ENCODE results near the gene COL11A2.

The COL11A2 gene

GRCh38 chr6:33197431-33198048 is 5.3 kb upstream of the COL11A2 start:
- peaks cover 46% of the 10 kb centered on the region for H4K20me1 ChIP-seq (ENCODE audit: insufficient read depth, low read length)
- H3K4me3 ChIP-seq (ENCODE audit: low read depth in 1 of 2, low read length in 2 of 2), result no peak overlapping the region
- peaks cover 53% of the 10 kb centered on the region for H3K79me2 ChIP-seq (ENCODE audit: insufficient read depth, low read length)
- peak overlapping the region; percentile 77 for H3K4me2 ChIP-seq (ENCODE audit: insufficient read depth, low read length)
- no peak overlapping the region for H3K27ac ChIP-seq (ENCODE audit: low read length)
- H3K9me3 ChIP-seq (ENCODE audit: insufficient read depth, low read length, severe bottlenecking), result no peaks in the 10 kb centered on the region
- ATAC-seq (ENCODE audit: insufficient read depth, low read depth) (peak; percentile 59), DNase-seq (peak; percentile 44)
- peaks cover 62% of the 10 kb centered on the region for H3K36me3 ChIP-seq (ENCODE audit: insufficient read depth, low read length)
- H3K9ac ChIP-seq (ENCODE audit: low read depth, low read length), result no peak overlapping the region; the same call in 1 of the 2 replicates
- no peak overlapping the region for H2AFZ ChIP-seq (ENCODE audit: low read depth, low read length)
- no peak for TF ChIP-seq EZH2 (IDR thresholded peaks at IDR 0.05; ENCODE audit: borderline replicate concordance, low read depth, low read length, severe bottlenecking)
- peak; percentile 82 for TF ChIP-seq CTCF (IDR thresholded peaks at IDR 0.05; ENCODE audit: borderline replicate concordance, extremely low read depth, low read length, poor library complexity, severe bottlenecking)
- peaks cover 38% of the 10 kb centered on the region for H3K4me1 ChIP-seq (ENCODE audit: insufficient read depth, low read length)
- H3K27me3 ChIP-seq (ENCODE audit: insufficient read depth, low read length, poor library complexity), result no peaks in the 10 kb centered on the region

- H3K4me2 ChIP-seq (ENCODE audit: insufficient read depth, low read length), result no peak overlapping the region
- H3K9me3 ChIP-seq (ENCODE audit: insufficient read depth, low read length, severe bottlenecking), result no peaks in the 10 kb centered on the region
- no peak overlapping the region for H2AFZ ChIP-seq (ENCODE audit: low read depth, low read length)
- DNase-seq (no peak), ATAC-seq (ENCODE audit: insufficient read depth, low read depth) (no peak)
- peaks cover 41% of the 10 kb centered on the region for H4K20me1 ChIP-seq (ENCODE audit: insufficient read depth, low read length)
- no peak overlapping the region for H3K4me3 ChIP-seq (ENCODE audit: low read depth in 1 of 2, low read length in 2 of 2)
- H3K36me3 ChIP-seq (ENCODE audit: insufficient read depth, low read length), result peaks cover 47% of the 10 kb centered on the region
- peaks cover 22% of the 10 kb centered on the region for H3K4me1 ChIP-seq (ENCODE audit: insufficient read depth, low read length)
- H3K79me2 ChIP-seq (ENCODE audit: insufficient read depth, low read length), result peaks cover 34% of the 10 kb centered on the region
- TF ChIP-seq EZH2 (IDR thresholded peaks at IDR 0.05; ENCODE audit: borderline replicate concordance, low read depth, low read length, severe bottlenecking), result no peak
- no peak for TF ChIP-seq CTCF (IDR thresholded peaks at IDR 0.05; ENCODE audit: borderline replicate concordance, extremely low read depth, low read length, poor library complexity, severe bottlenecking)
- H3K9ac ChIP-seq (ENCODE audit: low read depth, low read length), result no peak overlapping the region
- H3K27me3 ChIP-seq (ENCODE audit: insufficient read depth, low read length, poor library complexity), result no peaks in the 10 kb centered on the region
- no peak overlapping the region for H3K27ac ChIP-seq (ENCODE audit: low read length)
These were observed 3.3 kb upstream of the COL11A2 start for GRCh38 chr6:33195304-33196165.

- H3K4me2 ChIP-seq (ENCODE audit: insufficient read depth, low read length), result no peak overlapping the region
- DNase-seq (no peak), ATAC-seq (ENCODE audit: insufficient read depth, low read depth) (no peak)
- H3K79me2 ChIP-seq (ENCODE audit: insufficient read depth, low read length), result peaks cover 25% of the 10 kb centered on the region
- no peak for TF ChIP-seq CTCF (IDR thresholded peaks at IDR 0.05; ENCODE audit: borderline replicate concordance, extremely low read depth, low read length, poor library complexity, severe bottlenecking)
- no peak for TF ChIP-seq EZH2 (IDR thresholded peaks at IDR 0.05; ENCODE audit: borderline replicate concordance, low read depth, low read length, severe bottlenecking)
- H3K9ac ChIP-seq (ENCODE audit: low read depth, low read length), result no peak overlapping the region
- peaks cover 47% of the 10 kb centered on the region for H3K36me3 ChIP-seq (ENCODE audit: insufficient read depth, low read length)
- peaks cover 20% of the 10 kb centered on the region for H3K4me1 ChIP-seq (ENCODE audit: insufficient read depth, low read length)
- H3K4me3 ChIP-seq (ENCODE audit: low read depth in 1 of 2, low read length in 2 of 2), result no peak overlapping the region
- peaks cover 38% of the 10 kb centered on the region for H4K20me1 ChIP-seq (ENCODE audit: insufficient read depth, low read length)
- H3K9me3 ChIP-seq (ENCODE audit: insufficient read depth, low read length, severe bottlenecking), result no peaks in the 10 kb centered on the region
- no peak overlapping the region for H3K27ac ChIP-seq (ENCODE audit: low read length)
- H3K27me3 ChIP-seq (ENCODE audit: insufficient read depth, low read length, poor library complexity), result no peaks in the 10 kb centered on the region
- no peak overlapping the region for H2AFZ ChIP-seq (ENCODE audit: low read depth, low read length)
These were observed 2.2 kb upstream of the COL11A2 start for GRCh38 chr6:33194431-33194979.

Data from DND-41 (cell line).